Astrocyte of the spinal cord (primary cell): ENCODE measurements around the gene NEAT1.

Experiments used
- DNase-seq: peaks from one replicate; pipeline ENCODE4 v3.0.0; 2011; ENCODE audit warnings: low read depth, low spot score
- H3K4me3 ChIP-seq: 2 replicates; pipeline ENCODE4 v1.5.1; 2011; ENCODE audit warnings: low read depth, mild to moderate bottlenecking, low read length, moderate library complexity
- in situ Hi-C: cut with HindIII; loops from 2 replicates; pipeline ENCODE4 v1.10.0; 2017; ENCODE audit warnings: low sequenced_read_pairs
- TF ChIP-seq, protein P1 (sequence below): IDR thresholded peaks from 2 replicates; pipeline ENCODE4 v1.5.1; 2012; ENCODE audit warnings: low read depth, mild to moderate bottlenecking, low read length, inconsistent platforms

The NEAT1 gene

DNA sequence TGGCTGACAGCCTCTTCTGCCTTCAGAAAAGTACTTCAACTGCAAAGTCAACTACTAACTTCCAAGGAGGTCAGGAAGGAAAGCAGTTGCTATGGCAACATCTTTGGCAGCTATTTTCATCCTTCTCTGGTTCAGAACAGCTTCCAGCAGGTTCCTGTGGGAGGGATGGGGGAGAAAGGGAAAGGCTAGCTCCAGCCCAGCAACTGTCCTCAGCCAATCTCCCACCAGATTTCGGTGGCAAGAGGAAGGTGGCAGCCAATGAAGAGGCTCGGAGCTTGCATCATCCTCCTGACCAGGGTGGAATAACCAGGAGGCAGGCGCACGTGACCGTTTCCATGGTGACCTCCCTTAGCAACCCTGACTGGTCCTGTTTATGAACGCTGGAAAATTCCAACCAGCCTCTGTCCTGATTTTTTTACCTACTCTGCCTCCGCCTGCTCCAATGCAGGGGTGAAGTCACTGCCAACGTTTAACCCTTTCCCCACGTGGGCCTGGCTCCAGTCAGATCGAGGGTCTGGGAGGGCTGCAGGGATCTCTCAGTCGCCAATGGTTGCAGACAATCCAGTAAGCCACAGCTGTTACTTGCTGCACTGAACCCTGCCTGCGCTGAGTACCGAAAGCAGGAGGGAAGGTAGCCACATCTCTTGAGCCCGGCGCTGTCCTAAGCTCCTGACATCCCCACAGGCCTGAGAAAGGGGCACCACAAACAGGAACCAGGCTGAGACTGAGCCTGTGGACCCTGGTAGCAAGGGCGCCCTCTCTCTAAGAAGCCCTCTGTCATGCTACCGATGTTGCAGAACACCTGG lies 65.1 kb downstream of the NEAT1 start:
- H3K4me3 ChIP-seq = peak overlapping the region; percentile 2
- in situ Hi-C loops = no loop called here
- peak; percentile 100 for DNase-seq
- TF ChIP-seq, protein P1, sequence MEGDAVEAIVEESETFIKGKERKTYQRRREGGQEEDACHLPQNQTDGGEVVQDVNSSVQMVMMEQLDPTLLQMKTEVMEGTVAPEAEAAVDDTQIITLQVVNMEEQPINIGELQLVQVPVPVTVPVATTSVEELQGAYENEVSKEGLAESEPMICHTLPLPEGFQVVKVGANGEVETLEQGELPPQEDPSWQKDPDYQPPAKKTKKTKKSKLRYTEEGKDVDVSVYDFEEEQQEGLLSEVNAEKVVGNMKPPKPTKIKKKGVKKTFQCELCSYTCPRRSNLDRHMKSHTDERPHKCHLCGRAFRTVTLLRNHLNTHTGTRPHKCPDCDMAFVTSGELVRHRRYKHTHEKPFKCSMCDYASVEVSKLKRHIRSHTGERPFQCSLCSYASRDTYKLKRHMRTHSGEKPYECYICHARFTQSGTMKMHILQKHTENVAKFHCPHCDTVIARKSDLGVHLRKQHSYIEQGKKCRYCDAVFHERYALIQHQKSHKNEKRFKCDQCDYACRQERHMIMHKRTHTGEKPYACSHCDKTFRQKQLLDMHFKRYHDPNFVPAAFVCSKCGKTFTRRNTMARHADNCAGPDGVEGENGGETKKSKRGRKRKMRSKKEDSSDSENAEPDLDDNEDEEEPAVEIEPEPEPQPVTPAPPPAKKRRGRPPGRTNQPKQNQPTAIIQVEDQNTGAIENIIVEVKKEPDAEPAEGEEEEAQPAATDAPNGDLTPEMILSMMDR = no peak

DNA sequence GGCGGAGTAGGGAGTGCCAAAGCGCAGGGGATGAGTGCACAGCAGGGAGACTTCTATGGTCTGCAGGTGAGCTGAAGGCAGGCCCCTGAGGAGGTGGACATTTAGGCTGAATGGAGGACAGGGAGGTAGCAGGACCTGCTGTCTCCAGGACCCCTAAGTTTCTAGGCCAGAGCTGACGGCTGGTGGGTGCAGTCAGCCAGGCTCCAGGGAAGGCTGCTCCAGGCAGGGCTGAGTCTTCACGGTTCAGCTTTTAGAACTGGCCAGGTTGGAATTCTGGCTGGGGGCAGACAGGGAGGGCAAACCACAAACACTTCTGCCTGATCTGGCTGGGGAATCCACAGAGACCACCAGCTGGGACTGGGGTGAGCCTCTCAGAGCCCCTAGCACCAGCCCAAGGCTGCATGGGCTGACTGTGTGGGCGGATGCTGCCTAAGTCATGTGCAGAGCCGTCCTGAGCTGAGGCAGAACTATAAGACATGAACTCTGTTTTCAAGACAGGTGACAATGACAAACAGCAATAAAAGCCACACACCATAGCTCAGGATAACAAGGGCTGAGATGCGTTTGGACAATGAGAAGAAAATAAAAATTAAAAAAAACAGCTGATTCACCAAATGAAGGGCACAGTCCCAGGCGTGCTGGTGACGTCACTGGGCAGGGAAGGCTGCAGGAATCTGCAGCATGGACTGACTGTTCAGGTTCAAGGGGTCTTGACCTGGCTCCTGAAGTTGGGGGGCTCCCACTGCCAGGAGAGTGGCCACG lies 65.9 kb downstream of the NEAT1 start:
- in situ Hi-C loops = no loop called here
- TF ChIP-seq, protein P1 = no peak
- H3K4me3 ChIP-seq = peak overlapping the region; percentile 2
- DNase-seq = peak; percentile 78

DNA sequence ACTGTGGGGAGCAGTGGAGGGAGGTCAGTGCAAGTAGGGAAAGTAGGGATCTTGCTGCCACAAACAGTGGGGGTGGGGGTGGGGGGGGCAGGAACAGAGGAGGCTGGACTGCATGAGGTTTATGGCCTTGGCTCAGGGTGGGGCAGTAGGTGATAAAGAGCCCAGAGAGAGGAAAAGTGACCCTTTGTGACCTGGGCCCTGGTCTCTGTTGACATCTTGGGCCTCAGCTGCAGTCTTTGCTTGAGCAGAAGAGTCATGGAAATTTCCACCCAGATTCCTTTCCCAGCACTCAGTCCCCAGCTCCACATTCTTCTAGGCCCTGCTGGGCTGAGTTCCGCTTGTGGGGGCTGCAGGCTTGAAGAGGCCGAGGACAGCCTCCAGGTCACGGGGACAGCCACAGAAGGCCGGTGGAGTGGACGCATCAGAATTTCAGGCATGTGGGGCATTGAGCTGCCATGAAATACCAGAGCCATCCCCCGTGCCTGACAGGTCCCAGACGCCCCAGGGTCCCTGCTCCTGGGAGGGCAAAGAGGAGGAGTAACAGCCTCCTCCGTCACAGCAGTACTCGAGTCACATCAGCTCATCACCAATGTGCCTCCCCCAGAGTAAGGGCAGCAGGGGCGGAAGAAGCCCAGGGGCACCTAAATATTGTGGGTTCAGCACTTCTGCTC lies 66.6 kb downstream of the NEAT1 start:
- in situ Hi-C loops = no loop called here
- TF ChIP-seq, protein P1 = no peak
- no peak overlapping the region for H3K4me3 ChIP-seq
- DNase-seq = peak; percentile 89

DNA sequence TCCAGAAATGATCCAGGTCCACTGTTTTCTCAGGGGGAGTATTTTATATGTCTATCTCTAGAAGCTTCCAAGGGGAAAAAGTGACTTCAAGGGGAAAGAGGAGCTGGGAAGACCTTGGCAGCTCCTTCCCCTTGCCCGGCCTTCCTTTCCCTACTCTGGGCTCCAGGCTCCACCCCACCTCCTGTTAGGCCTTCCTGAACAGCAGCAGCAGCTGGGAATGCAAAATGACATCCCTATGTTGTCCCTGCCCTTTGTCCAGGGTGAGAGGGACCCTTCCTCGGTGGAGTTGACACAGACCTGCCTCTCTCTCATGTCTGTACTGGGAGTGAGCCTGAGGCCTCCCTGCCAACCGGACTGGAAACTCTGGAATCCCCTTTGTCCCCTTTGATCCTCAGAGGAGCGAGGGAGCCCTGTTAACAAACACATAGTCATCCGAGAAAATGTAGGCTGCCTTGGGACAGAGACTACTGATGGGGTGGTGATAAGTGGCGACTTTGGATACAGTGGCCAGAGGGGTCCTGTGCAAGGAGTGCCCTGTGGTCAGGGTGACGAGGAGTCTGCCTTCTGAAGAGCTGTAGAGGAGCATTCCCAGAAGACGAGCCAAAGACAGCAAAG lies 67.2 kb downstream of the NEAT1 start:
- no peak overlapping the region for H3K4me3 ChIP-seq
- peak; percentile 46 for DNase-seq
- TF ChIP-seq, protein P1 = no peak
- in situ Hi-C loops = no loop called here

DNA sequence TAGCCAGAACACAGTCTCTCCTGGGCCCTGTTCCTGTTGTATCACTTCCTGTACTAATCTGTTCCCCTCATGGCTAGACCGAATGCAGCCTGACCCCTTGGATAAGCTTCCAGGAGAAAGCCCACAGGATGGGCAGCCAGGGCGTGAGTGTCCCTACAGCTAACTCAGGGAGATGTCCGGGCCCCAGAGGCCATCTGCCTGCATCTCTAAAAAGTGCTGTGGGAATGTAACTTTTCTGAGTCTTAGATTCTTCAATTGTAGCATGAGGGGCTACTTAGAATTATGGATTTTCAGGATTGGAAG lies 68.5 kb downstream of the NEAT1 start:
- no peak overlapping the region for H3K4me3 ChIP-seq

More for the DNA sequence above, 68.5 kb downstream of the NEAT1 start:
- TF ChIP-seq, protein P1 = no peak
- in situ Hi-C loops = no loop called here
- no peak for DNase-seq
